GM21360 (cell line): Measurements from ENCODE around the gene NAALADL2.

ENCODE experiments used
- ATAC-seq: cut with Tn5 transposase; IDR thresholded peaks from one replicate; pipeline ENCODE4 v1.9.1; 2021; ENCODE audit warnings: mild to moderate bottlenecking, moderate library complexity; ENCODE audit not compliant: unreplicated experiment

NAALADL2 gene

GRCh38 chr3:175198991-175199783 is 340.1 kb downstream of the NAALADL2 start:
- ATAC-seq = no peak

DNA sequence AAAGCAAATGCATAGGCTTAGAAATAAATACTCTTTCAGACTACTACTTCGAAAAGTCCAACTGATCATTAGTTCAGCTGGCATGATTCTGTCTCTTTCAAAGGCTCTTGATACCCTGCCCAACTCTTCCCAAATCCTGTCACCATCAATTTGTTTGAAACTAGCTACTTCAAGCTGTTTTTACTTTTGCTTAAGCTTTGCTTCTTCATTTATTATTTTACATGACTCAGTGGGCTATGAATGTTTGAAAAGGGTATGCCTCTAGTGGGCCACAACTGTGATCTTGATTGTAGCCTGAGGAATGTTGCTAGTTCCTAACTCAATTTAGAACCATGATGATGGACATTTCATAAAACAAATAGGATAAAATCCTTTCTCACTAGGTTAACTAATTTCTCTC is 340.8 kb downstream of the NAALADL2 start:
- ATAC-seq = no peak

- ATAC-seq = no peak
Observed at GRCh38 chr3:175200391-175201095, 341.4 kb downstream of the NAALADL2 start.

DNA sequence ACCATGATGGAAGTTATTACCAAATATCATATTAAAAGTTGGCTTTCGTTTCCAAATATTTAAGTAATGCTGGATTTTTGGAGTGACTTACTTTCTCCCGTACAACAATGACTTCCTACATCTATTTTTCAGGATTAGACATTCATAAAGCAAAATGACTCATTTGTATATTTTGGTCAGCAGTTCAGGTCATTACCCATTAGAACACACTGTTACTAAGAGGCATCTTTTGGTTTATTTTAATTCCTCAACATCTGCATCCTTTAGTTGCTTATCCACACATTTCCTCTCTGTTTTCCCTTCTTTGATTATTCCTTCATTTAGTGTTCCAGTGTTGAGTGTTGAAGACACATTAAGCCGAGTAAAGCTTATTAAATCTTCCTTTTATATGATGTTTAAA is 348.2 kb downstream of the NAALADL2 start:
- no peak for ATAC-seq

GRCh38 chr3:175208326-175208725 is 349.2 kb downstream of the NAALADL2 start:
- ATAC-seq = no peak

DNA sequence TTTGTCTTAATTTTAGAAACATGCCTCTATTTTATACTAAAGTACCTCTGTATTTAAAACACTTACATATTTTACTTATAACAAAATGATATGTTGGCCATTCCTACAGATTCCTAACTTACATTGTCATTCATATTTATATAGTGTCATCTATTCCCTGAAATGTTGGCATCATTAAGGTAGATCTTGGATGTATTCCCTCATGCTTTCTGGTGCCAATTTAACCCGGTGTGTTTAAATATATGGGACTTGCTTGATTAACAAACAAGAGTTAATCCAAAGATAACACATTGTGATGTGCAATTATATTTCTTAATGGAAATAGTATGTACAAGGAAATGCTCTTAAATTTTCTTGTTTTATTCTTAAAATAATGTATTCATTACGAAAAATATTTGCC is 352.3 kb downstream of the NAALADL2 start:
- no peak for ATAC-seq

GRCh38 chr3:175212896-175213295 is 353.8 kb downstream of the NAALADL2 start:
- no peak for ATAC-seq

DNA sequence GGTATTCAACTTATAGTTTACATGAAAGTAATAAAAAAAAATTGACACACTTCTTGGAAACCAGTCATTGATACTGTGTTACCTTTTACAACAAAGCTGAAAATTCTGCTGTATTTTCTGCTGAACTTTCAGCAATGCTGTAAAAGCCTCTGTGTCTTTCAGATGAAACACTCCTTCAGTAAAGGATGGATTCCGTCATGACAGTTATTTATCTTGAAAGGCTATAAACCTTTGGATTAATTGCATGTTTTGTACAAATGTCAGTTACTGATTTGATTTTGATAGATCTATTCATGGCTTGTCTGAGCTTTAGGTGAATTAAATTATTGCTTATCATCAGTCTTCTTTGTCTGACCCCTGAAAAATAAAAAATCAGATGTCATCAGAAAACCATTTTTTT is 355.1 kb downstream of the NAALADL2 start:
- ATAC-seq = no peak

GRCh38 chr3:175215833-175216232 is 356.7 kb downstream of the NAALADL2 start:
- no peak for ATAC-seq

GRCh38 chr3:175222356-175222755 is 363.2 kb downstream of the NAALADL2 start:
- no peak for ATAC-seq

DNA sequence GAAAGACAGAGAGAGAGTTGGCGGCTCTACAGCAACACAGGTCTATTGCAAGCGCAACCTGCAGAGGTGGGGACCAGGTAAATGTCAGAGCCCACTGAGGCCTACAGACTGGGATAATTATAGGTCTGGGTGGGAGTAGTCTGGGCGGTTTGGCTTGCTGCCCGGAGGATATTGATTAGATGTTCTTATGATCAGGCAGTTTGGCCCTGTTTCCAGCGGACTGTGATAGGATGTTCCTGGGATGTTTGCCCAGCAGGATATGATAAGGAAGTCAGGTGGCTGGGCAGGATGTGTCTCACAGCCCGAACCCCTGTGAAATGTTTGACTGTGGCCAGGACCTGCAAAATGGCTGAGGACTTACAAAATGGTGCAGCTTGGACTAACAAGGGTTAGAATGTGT is 364.9 kb downstream of the NAALADL2 start:
- no peak for ATAC-seq

- no peak for ATAC-seq
Observed at GRCh38 chr3:175226444-175226843, 367.3 kb downstream of the NAALADL2 start.

DNA sequence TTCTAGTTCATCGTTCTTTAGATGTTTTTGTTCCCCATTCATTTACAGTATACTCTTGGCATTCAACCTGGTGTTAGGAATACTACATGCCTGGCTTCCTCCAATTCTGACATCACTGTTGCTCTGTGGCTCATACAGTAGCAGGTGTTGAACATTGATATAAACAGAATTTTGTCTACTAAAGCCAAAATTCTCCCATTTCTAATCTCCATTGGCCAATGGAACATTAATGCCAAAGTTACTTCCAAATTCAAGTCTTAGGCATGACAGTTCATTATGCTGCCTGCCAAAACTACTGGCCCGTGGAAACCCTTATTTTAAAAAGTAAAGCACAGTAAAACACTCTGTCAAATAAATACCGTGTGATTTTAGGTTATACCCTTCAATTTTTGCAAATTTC is 368.0 kb downstream of the NAALADL2 start:
- ATAC-seq = no peak

- ATAC-seq = no peak
Observed at GRCh38 chr3:175233957-175234940, 375.1 kb downstream of the NAALADL2 start.

DNA sequence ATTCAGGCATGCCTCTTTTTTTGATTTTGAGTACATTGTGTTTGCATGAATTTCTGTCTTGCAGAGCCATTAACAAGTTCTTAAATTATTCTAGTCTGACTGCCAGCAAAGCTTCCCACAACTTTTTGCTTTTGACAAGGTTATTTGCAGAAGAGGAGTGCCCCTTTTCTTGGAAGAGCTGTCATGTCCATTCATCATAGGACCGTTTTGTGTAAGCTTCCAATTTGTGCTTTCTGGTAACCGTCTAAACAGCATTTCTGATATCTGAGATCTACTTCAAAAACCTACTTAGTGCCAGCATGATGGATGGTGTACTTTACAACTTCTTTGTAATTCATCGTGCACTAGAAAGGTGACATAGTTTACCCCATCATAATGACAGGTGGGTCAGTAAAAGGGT is 379.7 kb downstream of the NAALADL2 start:
- no peak for ATAC-seq

DNA sequence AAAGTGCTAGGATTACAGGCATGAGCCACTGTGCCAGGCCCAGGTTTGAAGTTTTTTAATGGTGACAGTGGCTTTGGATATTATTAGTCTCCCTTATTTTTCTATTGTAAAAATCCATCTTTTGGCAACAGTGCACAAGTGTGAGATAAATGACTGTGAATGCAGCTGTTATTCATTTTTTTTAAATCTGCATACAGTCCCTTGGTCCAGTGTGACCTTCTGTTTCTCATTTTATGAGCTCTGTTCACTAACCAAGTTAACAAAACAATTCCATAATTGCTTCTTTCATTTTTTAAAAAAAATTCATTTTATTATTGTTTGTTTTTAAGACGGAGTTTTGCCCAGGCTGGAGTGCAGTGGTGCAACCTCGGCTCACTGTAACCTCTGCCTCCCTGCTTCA is 381.8 kb downstream of the NAALADL2 start:
- ATAC-seq = no peak

- no peak for ATAC-seq
Observed at GRCh38 chr3:175242243-175242642, 383.1 kb downstream of the NAALADL2 start.

- ATAC-seq = no peak
Observed at GRCh38 chr3:175246234-175246633, 387.1 kb downstream of the NAALADL2 start.

DNA sequence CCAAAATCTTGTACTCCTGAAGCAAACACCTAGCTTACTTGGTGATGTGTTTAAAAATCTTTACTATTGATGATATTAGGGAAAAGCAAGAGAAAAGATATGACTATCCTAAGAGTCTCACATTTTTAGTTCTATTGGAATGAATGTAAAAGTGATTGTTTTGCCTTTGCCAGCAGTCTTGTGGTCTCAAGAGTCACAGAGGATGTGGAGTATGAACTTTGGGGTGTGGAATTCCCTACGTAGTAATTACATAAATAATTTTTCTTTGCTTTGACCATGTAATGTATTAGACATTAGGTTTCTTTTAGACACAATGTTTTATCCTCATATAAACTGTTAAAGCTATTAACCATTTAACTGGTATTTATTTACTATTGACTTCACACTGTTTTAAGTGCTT is 387.6 kb downstream of the NAALADL2 start:
- ATAC-seq = no peak

- no peak for ATAC-seq
Observed at GRCh38 chr3:175247629-175248028, 388.5 kb downstream of the NAALADL2 start.

GRCh38 chr3:175248832-175249231 is 389.7 kb downstream of the NAALADL2 start:
- ATAC-seq = no peak
